SK-N-MC (cell line): ENCODE results near the gene SERPINI1.

Experiments used
- EZH2 ChIP-seq: fragments of 200-600 bp; sonication (generic); IDR thresholded peaks from one replicate; pipeline ENCODE4 v1.6.1; 2017; ENCODE audit warnings: antibody characterized with exemption
- FOXP2 ChIP-seq: optimal IDR thresholded peaks from 2 replicates; pipeline ENCODE3; 2011; ENCODE audit warnings: mild to moderate bottlenecking, moderate library complexity; ENCODE audit not compliant: insufficient read depth; ENCODE audit errors: extremely low read length, control extremely low read depth
- POLR2AphosphoS5 ChIP-seq: IDR thresholded peaks from 2 replicates; pipeline ENCODE4 v1.6.1; 2012; ENCODE audit warnings: mild to moderate bottlenecking, low read depth, low read length, borderline replicate concordance

DNA sequence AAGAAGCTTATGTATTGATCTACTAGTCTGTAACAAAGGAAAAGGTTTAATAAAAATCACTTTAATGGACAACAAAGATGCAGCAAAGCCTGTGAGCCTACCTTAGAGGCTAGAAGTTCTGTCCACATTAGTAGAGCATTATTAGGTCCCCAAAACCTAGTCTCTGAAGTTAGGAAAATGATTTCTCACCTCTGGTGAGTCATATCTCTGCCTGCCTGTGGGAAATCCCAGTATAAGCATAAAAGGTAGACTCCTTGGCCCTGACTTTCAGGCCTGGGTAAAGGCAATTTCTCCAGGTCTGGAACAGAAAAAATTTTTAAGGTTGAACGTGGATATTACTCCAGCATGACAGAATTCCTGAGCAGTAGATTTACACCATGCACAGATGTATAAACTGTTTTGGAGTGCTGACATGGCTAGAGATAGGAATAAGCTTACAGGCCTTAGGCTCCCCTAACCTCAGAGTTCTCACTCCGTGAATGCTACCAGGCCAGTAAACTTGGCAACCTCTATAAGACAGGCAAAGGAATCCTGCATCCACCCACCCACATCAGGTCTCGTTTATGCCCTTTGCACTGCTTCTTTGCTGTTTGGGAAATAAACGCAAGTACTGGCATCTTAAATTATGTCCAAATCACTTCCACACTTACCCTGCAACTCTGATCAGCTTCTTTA, 104.1 kb downstream of the SERPINI1 start:
- TF ChIP-seq POLR2AphosphoS5 (no peak), EZH2 (no peak), FOXP2 (no peak)
